Peyer's patch (tissue), 4 donors: Measurements from ENCODE around the gene BMP2K.

Experiments
- POLR2A ChIP-seq, 2 donors: fragments of 450-650 bp; IDR thresholded peaks; one replicate each; pipeline ENCODE4 v1.5.1; 2017; ENCODE audit warnings: antibody characterized with exemption in 2 of 2, mild to moderate bottlenecking in 2 of 2, moderate library complexity in 2 of 2
- TF ChIP-seq, protein P1 (sequence below), 6 experiments: fragments of 450-650 bp in 4 of 6; fragments of 200-600 bp in 2 of 6; sonication (generic) in 1 of 6; IDR thresholded peaks; one replicate each; pipeline ENCODE4 v1.5.1; 2017 to 2019; ENCODE audit warnings: antibody characterized with exemption in 6 of 6, mild to moderate bottlenecking in 3 of 6, moderate library complexity in 1 of 6

DNA sequence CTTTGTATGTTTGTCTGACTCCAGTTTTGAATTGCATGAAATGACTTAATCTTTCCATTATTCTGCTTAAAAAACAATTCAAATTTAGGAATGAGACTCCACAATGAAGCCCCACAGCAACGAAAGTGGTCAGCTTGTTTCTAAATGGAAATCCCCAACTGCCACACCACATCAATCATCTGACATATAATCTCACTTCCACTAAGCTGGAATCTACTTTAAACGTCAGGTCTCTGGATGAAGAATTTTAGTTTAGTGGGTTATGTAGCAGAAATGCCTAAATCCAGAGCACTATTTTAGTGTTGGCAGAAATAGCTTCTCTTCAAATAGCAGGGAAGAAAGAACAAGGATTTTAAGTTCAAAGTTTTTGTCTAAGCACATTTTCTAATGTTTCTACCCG is 1.7 kb upstream of the BMP2K start:
- TF ChIP-seq POLR2A (IDR thresholded peaks at IDR 0.05), result no peak
- TF ChIP-seq, protein P1, sequence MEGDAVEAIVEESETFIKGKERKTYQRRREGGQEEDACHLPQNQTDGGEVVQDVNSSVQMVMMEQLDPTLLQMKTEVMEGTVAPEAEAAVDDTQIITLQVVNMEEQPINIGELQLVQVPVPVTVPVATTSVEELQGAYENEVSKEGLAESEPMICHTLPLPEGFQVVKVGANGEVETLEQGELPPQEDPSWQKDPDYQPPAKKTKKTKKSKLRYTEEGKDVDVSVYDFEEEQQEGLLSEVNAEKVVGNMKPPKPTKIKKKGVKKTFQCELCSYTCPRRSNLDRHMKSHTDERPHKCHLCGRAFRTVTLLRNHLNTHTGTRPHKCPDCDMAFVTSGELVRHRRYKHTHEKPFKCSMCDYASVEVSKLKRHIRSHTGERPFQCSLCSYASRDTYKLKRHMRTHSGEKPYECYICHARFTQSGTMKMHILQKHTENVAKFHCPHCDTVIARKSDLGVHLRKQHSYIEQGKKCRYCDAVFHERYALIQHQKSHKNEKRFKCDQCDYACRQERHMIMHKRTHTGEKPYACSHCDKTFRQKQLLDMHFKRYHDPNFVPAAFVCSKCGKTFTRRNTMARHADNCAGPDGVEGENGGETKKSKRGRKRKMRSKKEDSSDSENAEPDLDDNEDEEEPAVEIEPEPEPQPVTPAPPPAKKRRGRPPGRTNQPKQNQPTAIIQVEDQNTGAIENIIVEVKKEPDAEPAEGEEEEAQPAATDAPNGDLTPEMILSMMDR (IDR thresholded peaks at IDR 0.05), result no peak
